Rectal smooth muscle tissue (tissue), 1 donor: ENCODE results near the gene RLF.
A peak's percentile ranks its signal among the peaks of the same experiment; 100 is the strongest.

ENCODE experiments used
- H3K27ac ChIP-seq: one replicate; pipeline ENCODE4 v1.7.0; 2013; ENCODE audit warnings: low read depth, low read length, inconsistent platforms
- H3K27me3 ChIP-seq: one replicate; pipeline ENCODE4 v1.7.0; 2013; ENCODE audit warnings: low read length; ENCODE audit not compliant: control insufficient read depth, insufficient read depth
- H3K36me3 ChIP-seq: one replicate; pipeline ENCODE4 v1.7.0; 2013; ENCODE audit warnings: low read length; ENCODE audit not compliant: control insufficient read depth, insufficient read depth
- H3K4me1 ChIP-seq: one replicate; pipeline ENCODE4 v1.7.0; 2013; ENCODE audit warnings: low read length; ENCODE audit not compliant: control insufficient read depth, insufficient read depth
- H3K4me3 ChIP-seq: one replicate; pipeline ENCODE4 v1.7.0; 2013; ENCODE audit warnings: low read length
- H3K9ac ChIP-seq: one replicate; pipeline ENCODE4 v1.7.0; 2013; ENCODE audit warnings: low read length

Gene RLF

GRCh38 chr1:40161125-40161887, at the start of gene RLF:
Gene RLF, plus strand, starts transcription at chr1:40161387. Its CDS starts 13 bp downstream, at chr1:40161400.
- Histone ChIP-seq H3K9ac (peak within 1 kb of the TSS; percentile 99), H3K36me3 (peaks cover 2% of the 10 kb centered on the region), H3K4me3 (peak within 1 kb of the TSS; percentile 97), H3K27me3 (no peaks in the 10 kb centered on the region), H3K27ac (peak within 1 kb of the TSS; percentile 97), H3K4me1 (peaks cover 8% of the 10 kb centered on the region)

GRCh38 chr1:40114400-40114799, 46.8 kb upstream of the RLF start:
- no peak overlapping the region for H3K4me3 ChIP-seq
- H3K36me3 ChIP-seq = no peaks in the 10 kb centered on the region
- H3K27ac ChIP-seq = no peak overlapping the region
- no peaks in the 10 kb centered on the region for H3K27me3 ChIP-seq
- H3K4me1 ChIP-seq = no peaks in the 10 kb centered on the region
- no peak overlapping the region for H3K9ac ChIP-seq

- Histone ChIP-seq H3K36me3 (no peaks in the 10 kb centered on the region), H3K27me3 (no peaks in the 10 kb centered on the region), H3K4me3 (no peak overlapping the region), H3K27ac (no peak overlapping the region), H3K9ac (no peak overlapping the region), H3K4me1 (no peaks in the 10 kb centered on the region)
Measured at GRCh38 chr1:40120128-40120527, 41.1 kb upstream of the RLF start.

GRCh38 chr1:40122855-40123254, 38.3 kb upstream of the RLF start:
- no peak overlapping the region for H3K4me3 ChIP-seq
- no peaks in the 10 kb centered on the region for H3K4me1 ChIP-seq
- no peaks in the 10 kb centered on the region for H3K36me3 ChIP-seq
- no peak overlapping the region for H3K9ac ChIP-seq
- H3K27me3 ChIP-seq = no peaks in the 10 kb centered on the region
- H3K27ac ChIP-seq = no peak overlapping the region

GRCh38 chr1:40130892-40131291, 30.3 kb upstream of the RLF start:
- no peak overlapping the region for H3K27ac ChIP-seq
- no peak overlapping the region for H3K9ac ChIP-seq
- no peaks in the 10 kb centered on the region for H3K4me1 ChIP-seq
- H3K36me3 ChIP-seq = no peaks in the 10 kb centered on the region
- no peak overlapping the region for H3K4me3 ChIP-seq
- H3K27me3 ChIP-seq = no peaks in the 10 kb centered on the region

GRCh38 chr1:40132383-40133311, 28.5 kb upstream of the RLF start:
- H3K9ac ChIP-seq = no peak overlapping the region
- no peaks in the 10 kb centered on the region for H3K36me3 ChIP-seq
- H3K27ac ChIP-seq = no peak overlapping the region
- no peaks in the 10 kb centered on the region for H3K27me3 ChIP-seq
- no peaks in the 10 kb centered on the region for H3K4me1 ChIP-seq
- H3K4me3 ChIP-seq = peak overlapping the region; percentile 51

- Histone ChIP-seq H3K27me3 (no peaks in the 10 kb centered on the region), H3K4me3 (no peak overlapping the region), H3K4me1 (no peaks in the 10 kb centered on the region)
Measured at GRCh38 chr1:40133312-40133665, 27.9 kb upstream of the RLF start.

GRCh38 chr1:40133839-40134238, 27.3 kb upstream of the RLF start:
- Histone ChIP-seq H3K27me3 (no peaks in the 10 kb centered on the region), H3K4me3 (no peak overlapping the region), H3K27ac (no peak overlapping the region), H3K36me3 (no peaks in the 10 kb centered on the region), H3K4me1 (no peaks in the 10 kb centered on the region), H3K9ac (no peak overlapping the region)

More at GRCh38 chr1:40133312-40133665, 27.9 kb upstream of the RLF start:
- Histone ChIP-seq H3K9ac (no peak overlapping the region), H3K27ac (no peak overlapping the region), H3K36me3 (no peaks in the 10 kb centered on the region)

- H3K36me3 ChIP-seq = no peaks in the 10 kb centered on the region
- H3K4me3 ChIP-seq = no peak overlapping the region
- H3K27ac ChIP-seq = no peak overlapping the region
- H3K4me1 ChIP-seq = no peaks in the 10 kb centered on the region
- no peak overlapping the region for H3K9ac ChIP-seq
- H3K27me3 ChIP-seq = no peaks in the 10 kb centered on the region
Measured at GRCh38 chr1:40140211-40140973, 20.8 kb upstream of the RLF start.

- Histone ChIP-seq H3K4me3 (no peak overlapping the region), H3K9ac (no peak overlapping the region), H3K36me3 (no peaks in the 10 kb centered on the region), H3K27ac (no peak overlapping the region), H3K27me3 (no peaks in the 10 kb centered on the region), H3K4me1 (no peaks in the 10 kb centered on the region)
Measured at GRCh38 chr1:40141878-40142535, 19.2 kb upstream of the RLF start.

GRCh38 chr1:40143891-40144575, 17.2 kb upstream of the RLF start:
- Histone ChIP-seq H3K27me3 (no peaks in the 10 kb centered on the region), H3K27ac (no peak overlapping the region), H3K9ac (no peak overlapping the region), H3K4me3 (no peak overlapping the region), H3K4me1 (no peaks in the 10 kb centered on the region), H3K36me3 (no peaks in the 10 kb centered on the region)
